HL-60 (cell line): ENCODE data around the gene COL11A2.

Source experiments
- DNase-seq, 2 experiments: peaks; one replicate each; pipeline ENCODE4 v3.0.0-alpha.2; 2010 to 2020; ENCODE audit warnings: low read depth in 1 of 2, low spot score in 1 of 2
- H3K27ac ChIP-seq: fragments of 250-450 bp; sonication (Bioruptor Pico); replicated peaks from 2 replicates; pipeline ENCODE4 v1.5.1; 2020; ENCODE audit warnings: mild to moderate bottlenecking, moderate library complexity
- H3K27me3 ChIP-seq: fragments of 250-450 bp; sonication (Bioruptor Pico); 2 replicates; pipeline ENCODE4 v1.5.1; 2021; ENCODE audit warnings: mild to moderate bottlenecking, moderate library complexity; ENCODE audit not compliant: insufficient read depth, poor library complexity, severe bottlenecking
- H3K4me3 ChIP-seq: replicated peaks from 2 replicates; pipeline ENCODE4 v1.5.1; 2011; ENCODE audit warnings: mild to moderate bottlenecking, control low read depth, low read length; ENCODE audit not compliant: insufficient read depth
- GABPA ChIP-seq: IDR thresholded peaks from 2 replicates; pipeline ENCODE4 v1.6.1; 2012; ENCODE audit warnings: low read depth
- POLR2AphosphoS5 ChIP-seq: IDR thresholded peaks from 2 replicates; pipeline ENCODE4 v1.6.1; 2012; ENCODE audit warnings: low read depth
- SPI1 ChIP-seq: IDR thresholded peaks from 2 replicates; pipeline ENCODE4 v1.6.1; 2012; ENCODE audit warnings: low read depth, mild to moderate bottlenecking, borderline replicate concordance
- TF ChIP-seq, protein P1 (sequence below): IDR thresholded peaks from 2 replicates; pipeline ENCODE4 v1.6.1; 2012; ENCODE audit warnings: low read depth; ENCODE audit not compliant: insufficient replicate concordance
- TF ChIP-seq, protein P2 (sequence below): IDR thresholded peaks from one replicate; pipeline ENCODE4 v1.5.1; 2011; ENCODE audit warnings: low read length, control low read depth, inconsistent platforms; ENCODE audit not compliant: insufficient read depth

COL11A2 gene

DNA sequence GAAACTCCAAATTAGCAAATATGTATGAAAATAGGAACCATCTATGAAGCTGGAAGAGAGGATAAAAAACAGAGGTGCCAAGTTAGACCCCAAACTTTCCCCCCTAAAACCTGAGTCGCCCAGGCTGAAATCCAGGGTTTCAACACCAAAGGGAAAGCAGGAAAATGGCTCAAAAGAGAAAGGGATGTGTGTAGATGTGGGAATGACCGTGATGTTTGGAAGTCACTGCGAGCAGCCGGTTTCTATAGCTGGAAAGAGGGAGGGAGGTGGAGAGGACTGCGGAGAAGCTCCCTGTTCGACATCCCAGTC lies 20.5 kb upstream of the COL11A2 start:
- DNase-seq: no peak
- peak overlapping the region; percentile 32 for H3K4me3 ChIP-seq
- no peak for TF ChIP-seq POLR2AphosphoS5
- TF ChIP-seq SPI1: no peak
- TF ChIP-seq, protein P1, sequence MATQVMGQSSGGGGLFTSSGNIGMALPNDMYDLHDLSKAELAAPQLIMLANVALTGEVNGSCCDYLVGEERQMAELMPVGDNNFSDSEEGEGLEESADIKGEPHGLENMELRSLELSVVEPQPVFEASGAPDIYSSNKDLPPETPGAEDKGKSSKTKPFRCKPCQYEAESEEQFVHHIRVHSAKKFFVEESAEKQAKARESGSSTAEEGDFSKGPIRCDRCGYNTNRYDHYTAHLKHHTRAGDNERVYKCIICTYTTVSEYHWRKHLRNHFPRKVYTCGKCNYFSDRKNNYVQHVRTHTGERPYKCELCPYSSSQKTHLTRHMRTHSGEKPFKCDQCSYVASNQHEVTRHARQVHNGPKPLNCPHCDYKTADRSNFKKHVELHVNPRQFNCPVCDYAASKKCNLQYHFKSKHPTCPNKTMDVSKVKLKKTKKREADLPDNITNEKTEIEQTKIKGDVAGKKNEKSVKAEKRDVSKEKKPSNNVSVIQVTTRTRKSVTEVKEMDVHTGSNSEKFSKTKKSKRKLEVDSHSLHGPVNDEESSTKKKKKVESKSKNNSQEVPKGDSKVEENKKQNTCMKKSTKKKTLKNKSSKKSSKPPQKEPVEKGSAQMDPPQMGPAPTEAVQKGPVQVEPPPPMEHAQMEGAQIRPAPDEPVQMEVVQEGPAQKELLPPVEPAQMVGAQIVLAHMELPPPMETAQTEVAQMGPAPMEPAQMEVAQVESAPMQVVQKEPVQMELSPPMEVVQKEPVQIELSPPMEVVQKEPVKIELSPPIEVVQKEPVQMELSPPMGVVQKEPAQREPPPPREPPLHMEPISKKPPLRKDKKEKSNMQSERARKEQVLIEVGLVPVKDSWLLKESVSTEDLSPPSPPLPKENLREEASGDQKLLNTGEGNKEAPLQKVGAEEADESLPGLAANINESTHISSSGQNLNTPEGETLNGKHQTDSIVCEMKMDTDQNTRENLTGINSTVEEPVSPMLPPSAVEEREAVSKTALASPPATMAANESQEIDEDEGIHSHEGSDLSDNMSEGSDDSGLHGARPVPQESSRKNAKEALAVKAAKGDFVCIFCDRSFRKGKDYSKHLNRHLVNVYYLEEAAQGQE: no peak
- TF ChIP-seq, protein P2, sequence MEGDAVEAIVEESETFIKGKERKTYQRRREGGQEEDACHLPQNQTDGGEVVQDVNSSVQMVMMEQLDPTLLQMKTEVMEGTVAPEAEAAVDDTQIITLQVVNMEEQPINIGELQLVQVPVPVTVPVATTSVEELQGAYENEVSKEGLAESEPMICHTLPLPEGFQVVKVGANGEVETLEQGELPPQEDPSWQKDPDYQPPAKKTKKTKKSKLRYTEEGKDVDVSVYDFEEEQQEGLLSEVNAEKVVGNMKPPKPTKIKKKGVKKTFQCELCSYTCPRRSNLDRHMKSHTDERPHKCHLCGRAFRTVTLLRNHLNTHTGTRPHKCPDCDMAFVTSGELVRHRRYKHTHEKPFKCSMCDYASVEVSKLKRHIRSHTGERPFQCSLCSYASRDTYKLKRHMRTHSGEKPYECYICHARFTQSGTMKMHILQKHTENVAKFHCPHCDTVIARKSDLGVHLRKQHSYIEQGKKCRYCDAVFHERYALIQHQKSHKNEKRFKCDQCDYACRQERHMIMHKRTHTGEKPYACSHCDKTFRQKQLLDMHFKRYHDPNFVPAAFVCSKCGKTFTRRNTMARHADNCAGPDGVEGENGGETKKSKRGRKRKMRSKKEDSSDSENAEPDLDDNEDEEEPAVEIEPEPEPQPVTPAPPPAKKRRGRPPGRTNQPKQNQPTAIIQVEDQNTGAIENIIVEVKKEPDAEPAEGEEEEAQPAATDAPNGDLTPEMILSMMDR: no peak
- TF ChIP-seq GABPA: no peak
- peaks cover 3% of the 10 kb centered on the region for H3K27me3 ChIP-seq
- H3K27ac ChIP-seq: no peak overlapping the region

DNA sequence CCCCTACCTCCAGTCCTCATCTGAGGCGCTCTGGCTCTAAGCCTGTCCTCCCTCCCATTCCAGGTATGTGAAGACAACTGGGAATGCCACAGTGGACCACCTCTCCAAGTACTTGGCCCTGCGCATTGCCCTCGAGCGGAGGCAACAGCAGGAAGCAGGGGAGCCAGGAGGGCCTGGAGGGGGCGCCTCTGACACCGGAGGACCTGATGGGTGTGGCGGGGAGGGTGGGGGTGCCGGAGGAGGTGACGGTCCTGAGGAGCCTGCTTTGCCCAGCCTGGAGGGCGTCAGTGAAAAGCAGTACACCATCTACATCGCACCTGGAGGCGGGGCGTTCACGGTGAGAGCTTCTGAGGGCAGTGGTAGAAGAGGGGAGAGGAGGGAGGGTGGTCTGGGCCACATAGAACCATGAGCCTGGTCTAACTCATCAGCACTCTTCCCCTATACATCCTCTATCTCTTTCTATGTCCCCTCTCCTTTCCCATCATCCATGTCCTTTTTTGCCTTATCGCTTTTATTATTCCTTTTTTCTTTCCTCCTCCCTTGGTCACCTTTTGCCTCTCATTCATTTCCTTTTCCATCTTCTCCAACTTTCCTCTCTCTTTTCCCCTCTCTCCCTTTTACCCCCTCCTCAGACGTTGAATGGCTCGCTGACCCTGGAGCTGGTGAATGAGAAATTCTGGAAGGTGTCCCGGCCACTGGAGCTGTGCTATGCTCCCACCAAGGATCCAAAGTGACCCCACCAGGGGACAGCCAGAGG lies 19.6 kb upstream of the COL11A2 start:
- H3K27me3 ChIP-seq: peaks cover 3% of the 10 kb centered on the region
- no peak overlapping the region for H3K4me3 ChIP-seq
- DNase-seq: no peak
- TF ChIP-seq, protein P2: no peak
- no peak overlapping the region for H3K27ac ChIP-seq

DNA sequence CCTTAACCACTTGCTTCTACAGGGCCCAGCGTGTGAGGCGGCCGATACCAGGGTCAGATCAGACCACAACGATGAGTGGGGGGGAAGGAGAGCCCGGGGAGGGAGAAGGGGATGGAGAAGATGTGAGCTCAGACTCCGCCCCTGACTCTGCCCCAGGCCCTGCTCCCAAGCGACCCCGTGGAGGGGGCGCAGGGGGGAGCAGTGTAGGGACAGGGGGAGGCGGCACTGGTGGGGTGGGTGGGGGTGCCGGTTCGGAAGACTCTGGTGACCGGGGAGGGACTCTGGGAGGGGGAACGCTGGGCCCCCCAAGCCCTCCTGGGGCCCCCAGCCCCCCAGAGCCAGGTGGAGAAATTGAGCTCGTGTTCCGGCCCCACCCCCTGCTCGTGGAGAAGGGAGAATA lies 18.9 kb upstream of the COL11A2 start:
- H3K27ac ChIP-seq: no peak overlapping the region
- TF ChIP-seq, protein P2: no peak
- TF ChIP-seq GABPA: no peak
- no peak for TF ChIP-seq SPI1
- TF ChIP-seq POLR2AphosphoS5: no peak
- TF ChIP-seq, protein P1: no peak
- H3K27me3 ChIP-seq: peaks cover 3% of the 10 kb centered on the region
- no peak for DNase-seq
- H3K4me3 ChIP-seq: no peak overlapping the region

DNA sequence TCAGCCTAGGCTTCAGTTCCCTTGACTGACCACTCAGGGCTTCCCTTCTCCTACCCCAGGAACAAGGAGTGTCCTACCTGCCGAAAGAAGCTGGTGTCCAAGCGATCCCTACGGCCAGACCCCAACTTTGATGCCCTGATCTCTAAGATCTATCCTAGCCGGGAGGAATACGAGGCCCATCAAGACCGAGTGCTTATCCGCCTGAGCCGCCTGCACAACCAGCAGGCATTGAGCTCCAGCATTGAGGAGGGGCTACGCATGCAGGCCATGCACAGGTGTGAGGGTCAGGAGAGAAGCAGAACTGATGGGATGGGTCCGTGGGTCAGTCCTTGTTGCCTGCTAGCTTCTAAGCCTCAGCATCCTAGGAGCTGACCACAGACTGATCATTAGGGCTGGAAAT lies 17.6 kb upstream of the COL11A2 start:
- TF ChIP-seq SPI1 (no peak), POLR2AphosphoS5 (no peak), GABPA (no peak)
- TF ChIP-seq, protein P1: no peak
- no peak for DNase-seq
- Histone ChIP-seq H3K27ac (no peak overlapping the region), H3K27me3 (peaks cover 3% of the 10 kb centered on the region), H3K4me3 (no peak overlapping the region)
